GM12878 (cell line): ENCODE measurements around the gene TSPEAR. TPM values are rescaled to one million over a fixed set of nuclear protein-coding genes. Genes with fewer than 3 reads are reported as not detected.

ENCODE experiments used
- ATAC-seq: fragments of 200-7000 bp; cut with Tn5 transposase; 3 replicates; pipeline ENCODE4 v1.9.1; 2020; ENCODE audit warnings: mild to moderate bottlenecking, moderate library complexity
- BruUV-seq: library from RNA; stranded (reverse); fragments of 400-500 nt; replicated peaks from 2 replicates; lab custom pipeline; 2021; lab: Mats Ljungman, UMichigan
- CTCF ChIA-PET: fragments of 300-600 bp; sonication (Branson Sonifier 250); formaldehyde crosslinking; extraction: SDS; loops from one replicate; lab custom pipeline; 2021; ENCODE audit warnings: inconsistent platforms; lab: Yijun Ruan, JAX
- POLR2A ChIA-PET: fragments of 350-600 bp; formaldehyde crosslinking; extraction: SDS; loops from one replicate; lab custom pipeline; 2021; ENCODE audit warnings: inconsistent platforms; lab: Charles Lee
- RAD21 ChIA-PET: fragments of 300-600 bp; sonication (Branson Sonifier 250); formaldehyde crosslinking; loops from one replicate; lab custom pipeline; 2023; ENCODE audit warnings: antibody characterized with exemption; ENCODE audit not compliant: unreplicated experiment; lab: Charles Lee
- SMC1A ChIA-PET: fragments of 300-600 bp; sonication (Branson Sonifier 250); formaldehyde crosslinking; loops from one replicate; lab custom pipeline; 2023; ENCODE audit not compliant: unreplicated experiment, uncharacterized antibody; lab: Charles Lee
- DNase-seq: peaks from one replicate; pipeline ENCODE4 v3.0.0-alpha.2; 2011; ENCODE audit warnings: low read depth, low spot score
- FAIRE-seq: peaks from 3 replicates; lab custom pipeline; 2011; peaks lifted over from hg19 to GRCh38; lab: Jason Lieb, UNC
- H2AFZ ChIP-seq: 2 replicates; pipeline ENCODE4 v1.6.0; 2011; ENCODE audit warnings: low read depth, low read length, control low read depth; ENCODE audit not compliant: control insufficient read depth
- H3K27ac ChIP-seq: 2 replicates; pipeline ENCODE4 v1.5.1; 2011; ENCODE audit warnings: control low read depth; ENCODE audit not compliant: control insufficient read depth, insufficient read depth
- H3K27me3 ChIP-seq, 2 experiments: replicated peaks in 1 of 2; 2 replicates each; pipeline versions ENCODE4 v1.6.0 to v1.6.1; 2011; ENCODE audit warnings: low read length in 1 of 2; ENCODE audit not compliant: control insufficient read depth in 2 of 2, insufficient read depth in 2 of 2
- H3K36me3 ChIP-seq, 2 experiments: 2 replicates each; pipeline ENCODE4 v1.5.1; 2011; ENCODE audit warnings: low read length in 1 of 2; ENCODE audit not compliant: control insufficient read depth in 2 of 2, insufficient read depth in 2 of 2
- H3K4me1 ChIP-seq: 2 replicates; pipeline ENCODE4 v1.6.1; 2011; ENCODE audit warnings: mild to moderate bottlenecking, low read length, moderate library complexity, mixed read lengths; ENCODE audit not compliant: control insufficient read depth, insufficient read depth
- H3K4me2 ChIP-seq: 2 replicates; pipeline ENCODE4 v1.6.0; 2011; ENCODE audit warnings: control low read depth; ENCODE audit not compliant: control insufficient read depth, insufficient read depth
- H3K4me3 ChIP-seq: fragments of 200-600 bp; sonication (generic); 2 replicates; pipeline ENCODE4 v1.5.1; 2016
- H3K79me2 ChIP-seq: 2 replicates; pipeline ENCODE4 v1.6.0; 2011; ENCODE audit warnings: low read length; ENCODE audit not compliant: control insufficient read depth, insufficient read depth
- H3K9ac ChIP-seq: 2 replicates; pipeline ENCODE4 v1.8.0; 2011; ENCODE audit warnings: low read length, control low read depth, mixed read lengths; ENCODE audit not compliant: control insufficient read depth, insufficient read depth
- H3K9me3 ChIP-seq: replicated peaks from 3 replicates; pipeline ENCODE4 v1.5.1; 2011; ENCODE audit warnings: mild to moderate bottlenecking, low read length; ENCODE audit not compliant: control insufficient read depth, insufficient read depth
- H4K20me1 ChIP-seq: 2 replicates; pipeline ENCODE4 v1.6.0; 2011; ENCODE audit not compliant: control insufficient read depth, insufficient read depth
- CBFB ChIP-seq: IDR thresholded peaks from 2 replicates; pipeline ENCODE4 v1.6.1; 2016; ENCODE audit warnings: antibody characterized with exemption, low read depth
- DPF2 ChIP-seq: fragments of 450-650 bp; IDR thresholded peaks from 2 replicates; pipeline ENCODE4 v1.6.1; 2017; ENCODE audit warnings: mild to moderate bottlenecking
- GABPA ChIP-seq: IDR thresholded peaks from 2 replicates; pipeline ENCODE4 v1.6.1; 2014; ENCODE audit warnings: antibody characterized with exemption, low read depth, mild to moderate bottlenecking, inconsistent platforms
- NFYA ChIP-seq: IDR thresholded peaks from 2 replicates; pipeline ENCODE4 v1.6.1; 2011; ENCODE audit warnings: low read depth, mild to moderate bottlenecking, low read length, improper control_type of control experiment, borderline replicate concordance
- NR2C1 ChIP-seq: fragments of 450-650 bp; IDR thresholded peaks from 2 replicates; pipeline ENCODE4 v1.6.1; 2017; ENCODE audit warnings: antibody characterized with exemption, mild to moderate bottlenecking, moderate library complexity
- PAX8 ChIP-seq: fragments of 450-650 bp; IDR thresholded peaks from 2 replicates; pipeline ENCODE4 v1.6.1; 2017; ENCODE audit warnings: mild to moderate bottlenecking, moderate library complexity
- RUNX3 ChIP-seq: IDR thresholded peaks from 2 replicates; pipeline ENCODE4 v1.6.1; 2012; ENCODE audit warnings: low read length, inconsistent platforms
- SMARCA5 ChIP-seq: fragments of 450-650 bp; IDR thresholded peaks from 2 replicates; pipeline ENCODE4 v1.6.1; 2017; ENCODE audit warnings: mild to moderate bottlenecking
- STAT1 ChIP-seq: fragments of 450-650 bp; conservative IDR thresholded peaks from 2 replicates; pipeline ENCODE4 v1.6.1; 2014; ENCODE audit warnings: antibody characterized with exemption, mild to moderate bottlenecking
- SUZ12 ChIP-seq: fragments of 200-600 bp; sonication (generic); IDR thresholded peaks from one replicate; pipeline ENCODE4 v1.6.1; 2018; ENCODE audit warnings: antibody characterized with exemption, mild to moderate bottlenecking; ENCODE audit not compliant: unreplicated experiment
- ZNF217 ChIP-seq: fragments of 450-650 bp; IDR thresholded peaks from 2 replicates; pipeline ENCODE4 v1.6.1; 2017; ENCODE audit warnings: antibody characterized with exemption, mild to moderate bottlenecking
- ZNF274 ChIP-seq: IDR thresholded peaks from one replicate; pipeline ENCODE4 v1.8.0; 2011; ENCODE audit not compliant: insufficient read length, insufficient read depth
- ZNF384 ChIP-seq: IDR thresholded peaks from 2 replicates; pipeline ENCODE4 v1.6.1; 2012; ENCODE audit warnings: low read depth, mild to moderate bottlenecking, low read length, improper control_type of control experiment, borderline replicate concordance
- ZNF687 ChIP-seq: fragments of 450-650 bp; IDR thresholded peaks from 2 replicates; pipeline ENCODE4 v1.6.1; 2017; ENCODE audit warnings: mild to moderate bottlenecking, moderate library complexity
- WGBS: methylation state at CpG from one replicate; pipeline ENCODE4 v1.1.6; 2016; ENCODE audit warnings: low lambda C conversion rate; ENCODE audit not compliant: insufficient replicate concordance, insufficient coverage; ENCODE audit errors: missing lambda C conversion rate; 5-methylcytosine and 5-hydroxymethylcytosine counted together
- in situ Hi-C: fragments of 300-500 bp; cut with MboI; formaldehyde crosslinking; loops from 9 replicates; pipeline ENCODE4 v1.14.3; 2018; ENCODE audit warnings: mixed read lengths
- intact Hi-C: fragments of 100-400 bp; cut with micrococcal nuclease; formaldehyde crosslinking; loops from one replicate; pipeline ENCODE4 v1.14.2; 2022; ENCODE audit not compliant: unreplicated experiment
- polyA plus RNA-seq, 11 experiments: library from polyadenylated mRNA; depleted of rRNA in 4 of 11; unstranded in 6 of 11; stranded (reverse) in 5 of 11; fragments of >200 nt; fragmentation: Nextera tagmentation in 4 of 11; fragmentation: Illumina TruSeq in 1 of 11; extraction: Ambion mirVana in 4 of 11; extraction: Trizol in 1 of 11; gene quantifications; 1 replicate in 1 of 11; 2 replicates in 10 of 11; pipeline versions ENCODE4 v1.2.1 to v1.2.3, GENCODE V29; 2011 to 2016; ENCODE audit warnings: inconsistent platforms in 2 of 11, missing spikeins in 2 of 11, low read depth in 1 of 11
- total RNA-seq, 4 experiments: library from RNA; depleted of rRNA in 3 of 4; stranded (reverse); fragments of >200 nt in 3 of 4; fragmentation: Illumina TruSeq in 1 of 4; extraction: Trizol in 1 of 4; gene quantifications; 2 replicates each; pipeline versions ENCODE4 v1.2.1 to v1.2.3, GENCODE V29; 2013 to 2021
- TF ChIP-seq, protein P1 (sequence below): fragments of 450-650 bp; conservative IDR thresholded peaks from 2 replicates; pipeline ENCODE4 v1.6.1; 2017; ENCODE audit warnings: mild to moderate bottlenecking, moderate library complexity

Gene TSPEAR
- total and polyA plus RNA-seq, 10 of the 15 experiments (the other 5 are each of a cell fraction or from before 2014, with no cell fraction given), result not detected

DNA sequence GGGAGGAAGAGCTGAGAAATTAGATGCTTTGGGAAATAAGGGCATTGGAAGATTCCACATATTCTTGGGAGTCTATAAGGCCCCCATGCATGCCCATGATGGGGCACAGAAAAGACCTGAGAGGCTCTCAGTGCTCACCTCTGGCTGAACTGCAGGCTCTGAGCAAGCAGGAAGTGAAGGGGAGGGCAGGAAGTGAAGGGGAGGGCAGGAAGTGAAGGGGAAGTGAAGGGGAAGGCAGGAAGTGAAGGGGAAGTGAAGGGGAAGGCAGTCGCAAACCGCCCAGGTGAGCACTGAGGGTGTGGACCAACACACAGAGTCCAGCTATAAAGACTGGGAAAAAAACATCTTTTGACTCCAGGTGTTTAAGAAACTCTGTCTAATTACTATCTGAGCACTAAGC lies 80.9 kb downstream of the TSPEAR start:
- ChIA-PET RAD21 (no interaction called here), SMC1A (no interaction called here), POLR2A (no interaction called here), CTCF (no interaction called here)
- FAIRE-seq (no peak), ATAC-seq (no peak), DNase-seq (no peak)
- intact Hi-C loops (no loop called here), in situ Hi-C loops (no loop called here)
- Histone ChIP-seq H3K4me2 (no peak overlapping the region), H3K4me1 (no peaks in the 10 kb centered on the region), H4K20me1 (no peaks in the 10 kb centered on the region), H3K9ac (no peak overlapping the region), H3K79me2 (no peaks in the 10 kb centered on the region), H3K36me3 (no peaks in the 10 kb centered on the region), H3K9me3 (peaks cover 9% of the 10 kb centered on the region; the same call in 1 of the 3 replicates), H2AFZ (no peak overlapping the region), H3K27ac (no peak overlapping the region), H3K4me3 (no peak overlapping the region), H3K27me3 (no peaks in the 10 kb centered on the region)
- TF ChIP-seq, protein P1, sequence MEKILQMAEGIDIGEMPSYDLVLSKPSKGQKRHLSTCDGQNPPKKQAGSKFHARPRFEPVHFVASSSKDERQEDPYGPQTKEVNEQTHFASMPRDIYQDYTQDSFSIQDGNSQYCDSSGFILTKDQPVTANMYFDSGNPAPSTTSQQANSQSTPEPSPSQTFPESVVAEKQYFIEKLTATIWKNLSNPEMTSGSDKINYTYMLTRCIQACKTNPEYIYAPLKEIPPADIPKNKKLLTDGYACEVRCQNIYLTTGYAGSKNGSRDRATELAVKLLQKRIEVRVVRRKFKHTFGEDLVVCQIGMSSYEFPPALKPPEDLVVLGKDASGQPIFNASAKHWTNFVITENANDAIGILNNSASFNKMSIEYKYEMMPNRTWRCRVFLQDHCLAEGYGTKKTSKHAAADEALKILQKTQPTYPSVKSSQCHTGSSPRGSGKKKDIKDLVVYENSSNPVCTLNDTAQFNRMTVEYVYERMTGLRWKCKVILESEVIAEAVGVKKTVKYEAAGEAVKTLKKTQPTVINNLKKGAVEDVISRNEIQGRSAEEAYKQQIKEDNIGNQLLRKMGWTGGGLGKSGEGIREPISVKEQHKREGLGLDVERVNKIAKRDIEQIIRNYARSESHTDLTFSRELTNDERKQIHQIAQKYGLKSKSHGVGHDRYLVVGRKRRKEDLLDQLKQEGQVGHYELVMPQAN, result no peak
- no peak for TF ChIP-seq ZNF217
- TF ChIP-seq SMARCA5, result no peak
- no peak for TF ChIP-seq NFYA
- TF ChIP-seq DPF2, result no peak
- no peak for TF ChIP-seq ZNF384
- no peak for TF ChIP-seq GABPA
- no peak for TF ChIP-seq NR2C1
- no peak for TF ChIP-seq ZNF687
- TF ChIP-seq CBFB, result no peak
- TF ChIP-seq ZNF274, result no peak
- TF ChIP-seq STAT1, result no peak
- no peak for TF ChIP-seq RUNX3
- no peak for TF ChIP-seq SUZ12
- TF ChIP-seq PAX8, result no peak
- 55% methylated on average over 2 of the region's 2 CpGs for WGBS
- BruUV-seq, result no TSS peak
